ENCODE data around the gene PPCS.

- TF ChIP-seq ZNF425 (CRISPR knock-in tag; conservative IDR thresholded peaks at IDR 0.05): no peak
- no peak for TF ChIP-seq GRHL2 (CRISPR knock-in tag; IDR thresholded peaks at IDR 0.05; ENCODE audit: insufficient replicate concordance, severe bottlenecking)
- TF ChIP-seq NFYB (CRISPR knock-in tag; conservative IDR thresholded peaks at IDR 0.05; ENCODE audit: low read depth): no peak
- TF ChIP-seq CTCF (IDR thresholded peaks at IDR 0.05): no peak
- TF ChIP-seq E2F5 (CRISPR knock-in tag; IDR thresholded peaks at IDR 0.05): no peak
- no peak for TF ChIP-seq CREB1 (CRISPR knock-in tag; IDR thresholded peaks at IDR 0.05)
- no peak for TF ChIP-seq USF2 (CRISPR knock-in tag; IDR thresholded peaks at IDR 0.05)
- no peak for TF ChIP-seq FOXP4 (CRISPR knock-in tag; IDR thresholded peaks at IDR 0.05)
- TF ChIP-seq CREM (CRISPR knock-in tag; IDR thresholded peaks at IDR 0.05): no peak
- TF ChIP-seq, protein P1, sequence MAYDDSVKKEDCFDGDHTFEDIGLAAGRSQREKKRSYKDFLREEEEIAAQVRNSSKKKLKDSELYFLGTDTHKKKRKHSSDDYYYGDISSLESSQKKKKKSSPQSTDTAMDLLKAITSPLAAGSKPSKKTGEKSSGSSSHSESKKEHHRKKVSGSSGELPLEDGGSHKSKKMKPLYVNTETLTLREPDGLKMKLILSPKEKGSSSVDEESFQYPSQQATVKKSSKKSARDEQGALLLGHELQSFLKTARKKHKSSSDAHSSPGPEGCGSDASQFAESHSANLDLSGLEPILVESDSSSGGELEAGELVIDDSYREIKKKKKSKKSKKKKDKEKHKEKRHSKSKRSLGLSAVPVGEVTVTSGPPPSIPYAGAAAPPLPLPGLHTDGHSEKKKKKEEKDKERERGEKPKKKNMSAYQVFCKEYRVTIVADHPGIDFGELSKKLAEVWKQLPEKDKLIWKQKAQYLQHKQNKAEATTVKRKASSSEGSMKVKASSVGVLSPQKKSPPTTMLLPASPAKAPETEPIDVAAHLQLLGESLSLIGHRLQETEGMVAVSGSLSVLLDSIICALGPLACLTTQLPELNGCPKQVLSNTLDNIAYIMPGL (CRISPR knock-in tag; IDR thresholded peaks at IDR 0.05): no peak
- TF ChIP-seq, protein P2, sequence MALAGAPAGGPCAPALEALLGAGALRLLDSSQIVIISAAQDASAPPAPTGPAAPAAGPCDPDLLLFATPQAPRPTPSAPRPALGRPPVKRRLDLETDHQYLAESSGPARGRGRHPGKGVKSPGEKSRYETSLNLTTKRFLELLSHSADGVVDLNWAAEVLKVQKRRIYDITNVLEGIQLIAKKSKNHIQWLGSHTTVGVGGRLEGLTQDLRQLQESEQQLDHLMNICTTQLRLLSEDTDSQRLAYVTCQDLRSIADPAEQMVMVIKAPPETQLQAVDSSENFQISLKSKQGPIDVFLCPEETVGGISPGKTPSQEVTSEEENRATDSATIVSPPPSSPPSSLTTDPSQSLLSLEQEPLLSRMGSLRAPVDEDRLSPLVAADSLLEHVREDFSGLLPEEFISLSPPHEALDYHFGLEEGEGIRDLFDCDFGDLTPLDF (CRISPR knock-in tag; IDR thresholded peaks at IDR 0.05): no peak
- TF ChIP-seq ZNF416 (CRISPR knock-in tag; IDR thresholded peaks at IDR 0.05): no peak
Observed at GRCh38 chr1:42433369-42433768, 23.0 kb upstream of the PPCS start.

Measured in WTC11 (cell line).